Erythroblast (primary cell): ENCODE measurements around the gene RNLS.

Experiments used
- DNase-seq, 2 experiments: peaks; one replicate each; lab custom pipeline; 2025; lab: John Stamatoyannopoulos, UW
- GATA1 ChIP-seq: IDR thresholded peaks from 2 replicates; pipeline ENCODE4 v1.6.1; 2011; ENCODE audit warnings: low read depth, mild to moderate bottlenecking, control low read depth, low read length, moderate library complexity
- POLR2A ChIP-seq: IDR thresholded peaks from 2 replicates; pipeline ENCODE4 v1.6.1; 2011; ENCODE audit warnings: mild to moderate bottlenecking, low read length

The RNLS gene

GRCh38 chr10:88541116-88541626 lies 41.9 kb downstream of the RNLS start:
- TF ChIP-seq POLR2A = no peak
- no peak for TF ChIP-seq GATA1
- no peak for DNase-seq

- TF ChIP-seq GATA1 (no peak), POLR2A (no peak)
These were observed 42.8 kb downstream of the RNLS start for GRCh38 chr10:88540351-88540750.

DNA sequence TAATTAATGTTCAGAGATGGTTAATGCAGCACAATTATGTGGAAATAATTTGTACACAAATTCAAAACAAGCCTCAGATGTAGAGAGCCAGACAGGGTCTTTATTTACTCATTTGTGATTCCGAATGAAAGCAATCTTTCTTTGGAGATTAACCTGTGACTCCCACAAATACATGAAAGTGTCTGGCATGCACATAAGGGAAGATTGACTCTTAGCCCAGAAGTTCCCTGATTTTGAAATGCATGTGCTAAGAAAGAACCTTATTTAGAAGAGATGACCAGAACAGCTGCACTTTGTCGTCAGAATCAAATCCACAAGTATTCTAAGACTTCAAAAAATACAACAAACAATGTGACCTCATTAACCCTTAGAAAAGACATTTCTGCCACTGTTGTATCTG lies 45.1 kb downstream of the RNLS start:
- no peak for TF ChIP-seq GATA1
- no peak for TF ChIP-seq POLR2A
- DNase-seq = no peak

More at GRCh38 chr10:88540351-88540750, 42.8 kb downstream of the RNLS start:
- DNase-seq = no peak

- no peak for DNase-seq
- no peak for TF ChIP-seq POLR2A
- TF ChIP-seq GATA1 = no peak
These were observed 45.8 kb downstream of the RNLS start for GRCh38 chr10:88537322-88537721.

DNA sequence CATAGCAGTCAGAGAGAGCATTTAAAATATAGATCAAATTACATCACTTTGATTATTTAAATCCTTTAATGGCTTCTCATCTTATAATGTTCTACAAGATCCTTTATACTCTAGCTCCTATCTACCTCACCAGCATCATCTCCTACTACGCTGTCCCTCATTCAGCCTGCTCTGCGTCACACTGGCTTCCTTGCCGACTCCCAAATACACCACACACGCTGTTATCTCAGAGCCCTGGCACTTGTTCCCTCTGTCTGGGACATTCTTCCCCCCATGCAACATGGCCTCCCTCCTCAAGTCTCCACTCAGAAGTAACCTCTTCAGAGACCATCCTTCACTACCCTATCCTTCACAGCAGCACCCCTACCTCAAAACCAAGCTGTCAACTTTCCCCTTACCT lies 46.7 kb downstream of the RNLS start:
- DNase-seq = no peak
- TF ChIP-seq GATA1 (no peak), POLR2A (no peak)

DNA sequence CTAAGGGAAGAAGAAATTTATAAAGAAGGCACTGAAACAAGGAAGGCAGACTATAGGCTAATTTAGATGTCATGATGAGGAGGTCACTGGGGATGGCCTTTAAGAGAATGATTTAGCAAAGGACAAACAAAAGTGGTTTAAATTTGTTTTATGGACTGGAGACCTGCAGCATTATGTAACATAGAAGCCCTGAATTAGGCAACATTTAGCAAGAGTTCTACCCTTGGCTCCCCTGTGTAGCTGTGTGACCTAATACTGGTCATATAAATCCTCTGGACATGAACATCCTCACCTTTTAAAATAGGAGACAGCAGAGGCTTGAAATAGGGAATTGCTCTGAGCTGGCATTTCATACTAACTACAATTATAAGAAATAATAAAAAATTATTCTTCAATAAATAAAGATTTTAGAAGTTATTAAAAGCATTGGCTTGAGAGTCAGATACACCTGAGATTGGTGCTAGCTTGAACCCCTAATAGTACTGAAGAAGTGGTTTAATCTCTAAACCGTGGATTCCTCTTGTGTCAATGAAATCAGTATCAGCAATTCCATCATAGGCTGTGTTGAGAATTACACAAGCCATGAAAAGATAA lies 48.9 kb downstream of the RNLS start:
- no peak for TF ChIP-seq GATA1
- no peak for TF ChIP-seq POLR2A
- DNase-seq = no peak

DNA sequence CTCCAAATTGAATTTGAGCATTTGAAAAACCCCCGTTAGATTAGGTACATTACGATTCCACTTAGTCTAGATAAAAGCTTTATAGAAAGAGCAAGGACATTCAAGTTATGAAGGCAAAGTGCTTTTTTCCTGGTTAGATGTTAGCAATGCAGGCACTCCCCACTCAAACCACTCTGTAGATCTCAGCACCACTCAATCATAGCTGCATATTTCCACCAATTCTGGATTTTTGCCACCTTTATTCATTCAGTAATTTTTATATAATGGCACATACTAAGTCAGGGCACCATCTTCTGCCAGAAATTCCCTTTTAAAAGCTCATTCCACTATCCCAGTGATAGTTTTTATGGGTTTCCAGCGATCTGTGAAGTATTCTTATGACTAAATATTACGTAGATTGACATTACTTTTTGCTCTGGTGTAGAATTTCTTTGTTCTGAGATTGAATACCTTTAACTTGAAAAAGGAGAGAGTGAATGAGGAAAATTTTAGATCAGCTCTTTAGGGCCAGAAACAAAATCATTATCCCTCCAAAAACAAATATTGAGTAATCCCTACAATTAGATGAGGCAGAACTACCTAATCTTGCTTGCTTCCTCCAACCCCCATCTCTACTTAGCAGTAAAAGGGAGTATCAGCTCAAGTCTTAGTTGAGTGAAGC lies 51.6 kb downstream of the RNLS start:
- TF ChIP-seq GATA1 = no peak
- no peak for TF ChIP-seq POLR2A
- no peak for DNase-seq

- DNase-seq = no peak
- TF ChIP-seq POLR2A = no peak
- TF ChIP-seq GATA1 = no peak
These were observed 52.3 kb downstream of the RNLS start for GRCh38 chr10:88530629-88531391.

GRCh38 chr10:88530093-88530492 lies 53.0 kb downstream of the RNLS start:
- no peak for DNase-seq
- no peak for TF ChIP-seq GATA1
- no peak for TF ChIP-seq POLR2A

GRCh38 chr10:88528806-88529570 lies 54.1 kb downstream of the RNLS start:
- DNase-seq = no peak
- TF ChIP-seq POLR2A = no peak
- no peak for TF ChIP-seq GATA1

- no peak for DNase-seq
- TF ChIP-seq POLR2A (no peak), GATA1 (no peak)
These were observed 54.9 kb downstream of the RNLS start for GRCh38 chr10:88528201-88528600.

- TF ChIP-seq GATA1 (no peak), POLR2A (no peak)
- no peak for DNase-seq
These were observed 55.9 kb downstream of the RNLS start for GRCh38 chr10:88527245-88527644.

GRCh38 chr10:88526501-88527105 lies 56.5 kb downstream of the RNLS start:
- TF ChIP-seq GATA1 = no peak
- TF ChIP-seq POLR2A = no peak
- DNase-seq = no peak
